Stimulated activated CD8-positive, alpha-beta memory T cell treated with anti-CD3 and anti-CD28 coated beads, Interleukin-4, amount 100 ng/mL, for 48 hours (primary cell): Measurements from ENCODE around the gene PHOX2B.
"Not testable (repeated sequence)": the region's sequence is repeated elsewhere in the genome, so short reads cannot be mapped to it uniquely, and the experiment has no call there.

Source experiments
- DNase-seq: peaks from one replicate; pipeline ENCODE4 v3.0.0-alpha.2; 2020

Gene PHOX2B

DNA sequence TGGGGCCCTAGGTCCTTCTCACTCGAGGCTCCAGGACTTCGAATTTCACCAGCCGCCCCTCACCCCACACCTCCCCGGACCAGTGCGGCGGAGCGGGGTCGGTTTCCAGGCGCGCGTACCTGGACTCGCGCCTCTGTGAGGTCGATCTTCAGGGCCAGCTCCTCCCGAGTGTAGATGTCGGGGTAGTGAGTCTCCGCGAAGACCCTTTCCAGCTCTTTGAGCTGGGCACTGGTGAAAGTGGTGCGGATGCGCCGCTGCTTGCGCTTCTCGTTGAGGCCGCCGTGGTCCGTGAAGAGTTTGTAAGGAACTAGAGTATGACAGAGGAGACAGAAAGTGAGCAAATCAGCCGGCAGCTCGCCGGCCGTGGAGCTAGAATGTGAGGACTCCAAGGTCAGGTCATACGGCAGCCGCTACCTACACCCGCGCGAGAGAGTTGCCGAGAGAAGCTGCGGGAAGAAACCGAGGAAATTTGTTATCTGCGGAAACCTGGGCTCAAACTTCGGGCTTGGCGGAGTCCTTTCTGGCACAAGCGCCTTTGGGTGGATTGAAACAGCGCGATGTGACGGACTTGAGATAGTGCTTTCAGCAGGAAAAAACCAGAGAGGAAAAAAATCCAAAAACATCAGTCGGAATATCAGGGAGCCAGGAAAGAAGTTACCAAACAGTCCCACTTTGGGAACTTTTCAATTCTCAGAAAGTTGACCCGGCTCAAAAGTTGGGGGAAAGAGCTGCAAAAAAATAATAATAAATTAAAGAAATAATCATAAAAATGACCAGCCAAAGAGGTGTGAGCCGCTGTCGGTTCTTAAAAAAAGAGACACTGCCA, 1.1 kb downstream of the PHOX2B start:
- no peak for DNase-seq

DNA sequence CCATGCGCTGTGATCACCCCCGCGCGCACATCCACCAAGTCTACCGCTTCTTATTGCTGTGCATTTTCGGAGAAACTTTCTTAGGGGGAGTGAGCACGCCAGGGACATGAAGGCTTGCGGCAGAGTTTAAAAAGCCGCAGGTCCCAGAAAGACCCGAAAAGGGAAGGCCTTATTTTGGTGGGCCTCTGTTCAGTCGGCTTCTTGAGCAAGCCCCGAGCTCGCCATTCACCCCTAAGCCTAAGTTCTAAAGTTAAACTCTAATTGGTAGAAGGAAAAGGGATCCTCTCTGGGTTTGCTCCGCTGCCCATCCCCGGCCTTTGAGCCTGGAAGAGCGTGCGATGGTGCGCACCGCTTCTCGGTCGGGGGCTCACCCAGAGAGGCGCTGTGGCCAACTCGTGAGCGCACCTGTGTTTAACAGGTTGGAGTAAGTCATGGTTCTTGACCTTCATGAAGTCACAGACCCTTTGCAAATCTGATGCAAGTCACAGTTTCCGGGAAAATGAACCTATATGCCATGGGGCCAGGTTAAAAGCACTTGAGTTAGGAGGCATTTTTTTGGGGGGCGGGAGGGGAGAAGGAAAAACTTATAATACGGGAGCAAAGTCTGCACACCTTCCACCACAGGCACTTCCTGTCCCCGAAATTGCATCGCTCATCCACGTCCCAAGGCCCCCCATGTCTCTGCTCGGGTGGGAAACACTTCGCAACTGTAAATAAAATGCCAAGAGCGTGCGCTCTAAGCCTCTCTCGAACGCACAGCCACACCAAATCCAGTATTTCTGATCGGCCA, 1.9 kb downstream of the PHOX2B start:
- DNase-seq = no peak

DNA sequence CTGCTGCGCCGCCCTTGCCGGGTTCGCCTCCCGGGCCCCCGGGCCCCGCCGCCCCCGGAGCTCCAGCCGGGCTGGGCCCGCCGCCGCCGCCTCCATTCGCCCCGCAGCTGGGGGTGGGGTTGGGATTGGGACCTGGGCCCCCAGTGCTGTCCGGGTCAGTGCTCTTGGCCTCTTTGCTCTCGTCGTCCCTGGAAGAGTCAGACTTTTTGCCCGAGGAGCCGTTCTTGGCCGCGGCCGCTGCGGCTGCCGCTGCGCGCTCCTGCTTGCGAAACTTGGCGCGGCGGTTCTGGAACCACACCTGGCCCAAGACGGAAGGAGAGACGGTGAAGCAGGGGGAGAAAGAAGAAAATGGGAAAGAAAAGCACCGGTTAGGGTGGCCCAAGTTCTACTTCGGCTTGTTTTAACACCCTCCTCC, 2.5 kb downstream of the PHOX2B start:
- no peak for DNase-seq

DNA sequence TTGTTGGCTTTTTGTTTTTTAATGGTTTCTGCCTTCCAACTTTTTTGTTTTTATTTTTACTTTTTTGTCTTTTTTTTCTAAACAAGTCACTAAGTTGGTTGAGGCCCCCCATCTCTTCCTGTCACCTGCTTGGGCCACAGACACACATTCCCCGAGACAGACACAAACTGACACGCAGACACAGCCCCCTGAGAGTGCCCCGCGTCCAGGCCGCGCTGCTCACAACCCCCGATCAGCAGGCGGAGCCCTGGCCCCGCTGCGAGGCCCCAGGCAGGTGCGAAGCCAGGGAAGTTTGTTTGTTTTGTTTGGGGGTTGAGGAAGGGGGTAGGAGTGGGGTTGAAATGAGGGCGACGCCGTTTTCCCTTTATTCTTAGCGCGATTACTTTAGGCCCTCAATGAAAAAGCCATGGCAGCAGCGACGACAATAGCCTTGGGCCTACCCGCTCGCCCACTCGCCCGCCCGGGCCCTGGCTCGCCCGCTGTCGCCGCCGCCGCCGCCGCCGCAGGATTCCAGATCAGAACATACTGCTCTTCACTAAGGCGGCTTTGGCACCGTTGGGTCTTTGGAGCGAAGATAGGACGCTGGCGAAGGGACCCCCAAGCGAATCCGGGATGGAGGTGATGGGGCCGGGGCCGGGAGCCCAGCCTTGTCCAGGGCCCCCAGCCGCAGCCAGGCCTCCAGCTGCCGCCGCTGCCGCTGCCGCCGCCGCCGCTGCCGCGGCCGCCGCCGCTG, 3.1 kb downstream of the PHOX2B start:
- DNase-seq = no peak

DNA sequence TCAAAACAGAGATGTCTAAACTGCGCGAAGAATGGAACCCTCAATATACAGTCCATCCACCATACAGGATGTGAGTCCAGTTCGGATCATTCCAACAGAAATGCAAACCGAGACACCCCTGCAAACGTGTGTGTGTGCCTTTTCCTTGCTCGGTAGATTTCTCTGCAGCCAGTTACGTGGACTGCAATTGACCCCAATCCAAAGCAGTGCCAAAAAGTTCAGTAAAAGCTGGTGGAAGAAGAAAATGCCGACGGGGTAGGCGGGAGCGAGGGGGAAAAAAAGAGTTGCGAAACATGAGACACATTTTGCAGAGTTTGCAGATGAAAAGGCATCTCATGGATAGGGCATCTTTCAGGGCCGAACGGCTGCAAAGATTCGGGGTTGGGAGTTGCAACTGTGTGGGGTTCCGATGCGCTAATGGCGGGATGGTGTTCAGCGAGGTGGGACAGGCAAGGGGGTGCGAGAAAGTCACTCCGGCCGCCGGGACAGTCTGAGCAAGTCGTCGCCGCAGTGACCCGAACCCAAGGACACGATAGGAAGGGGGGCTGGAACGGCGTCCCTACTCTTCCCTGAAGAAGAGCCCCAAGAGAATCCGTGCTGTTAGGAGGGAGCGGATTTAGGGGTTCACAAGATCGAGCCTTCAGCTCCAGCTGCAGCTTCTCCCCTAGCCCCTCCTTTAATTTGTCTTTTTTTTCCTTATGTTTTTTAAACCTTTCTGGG, 3.8 kb downstream of the PHOX2B start:
- no peak for DNase-seq

DNA sequence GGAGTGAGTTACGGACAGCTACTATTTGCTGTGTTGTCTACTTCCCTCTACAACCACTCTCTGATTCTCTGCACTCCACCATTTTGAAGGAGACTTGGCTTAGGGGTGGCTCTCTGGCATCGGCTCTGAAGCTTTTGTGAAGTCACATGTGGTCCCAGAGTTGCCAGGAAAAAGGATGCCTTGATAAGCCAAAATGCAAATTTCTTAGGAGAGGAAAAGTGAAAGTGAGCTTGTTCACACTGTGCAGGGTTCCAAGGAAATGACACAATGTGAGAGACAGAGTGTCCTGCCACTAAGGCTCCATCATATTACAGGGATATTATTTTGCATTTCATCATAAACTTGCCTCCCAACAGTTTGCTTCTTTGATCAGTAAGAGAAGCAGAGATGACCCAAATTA, 7.2 kb downstream of the PHOX2B start:
- DNase-seq = no peak

DNA sequence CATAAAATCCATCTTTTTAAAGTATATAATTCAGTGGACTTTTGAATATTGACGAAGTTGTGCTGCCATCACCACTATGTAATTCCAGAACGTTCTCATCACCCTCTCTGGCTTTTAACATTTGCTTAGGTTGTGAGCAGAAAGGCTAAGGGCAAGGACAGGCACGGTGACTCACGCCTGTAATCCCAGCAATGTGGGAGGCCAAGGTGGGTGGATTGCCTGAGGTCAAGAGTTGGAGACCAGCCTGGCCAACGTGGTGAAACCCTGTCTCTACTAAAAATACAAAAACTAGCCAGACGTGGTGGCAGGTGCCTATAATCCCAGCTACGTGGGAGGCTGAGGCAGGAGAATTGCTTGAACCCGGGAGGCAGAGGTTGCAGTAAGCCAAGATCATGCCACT, 11.0 kb downstream of the PHOX2B start:
- DNase-seq = not testable (repeated sequence)

DNA sequence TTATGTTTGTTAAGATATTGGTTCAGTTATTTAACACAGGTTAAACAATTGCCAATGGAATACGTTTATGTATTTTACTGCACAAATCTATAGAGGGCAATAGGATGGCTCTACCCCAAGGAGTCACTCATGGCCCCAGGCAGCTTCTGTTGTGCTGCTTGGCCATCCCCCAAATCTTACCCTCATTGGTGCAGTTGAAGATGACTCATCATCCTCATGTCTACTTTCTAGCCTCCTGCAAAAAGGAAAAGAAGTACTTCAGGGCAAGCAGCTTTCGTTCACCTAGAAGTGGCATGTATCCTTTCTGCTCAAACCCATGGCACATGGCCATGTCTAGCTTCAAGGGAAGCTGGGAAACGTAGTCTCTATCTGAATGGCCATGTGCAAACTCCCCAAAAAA, 14.2 kb downstream of the PHOX2B start:
- no peak for DNase-seq

DNA sequence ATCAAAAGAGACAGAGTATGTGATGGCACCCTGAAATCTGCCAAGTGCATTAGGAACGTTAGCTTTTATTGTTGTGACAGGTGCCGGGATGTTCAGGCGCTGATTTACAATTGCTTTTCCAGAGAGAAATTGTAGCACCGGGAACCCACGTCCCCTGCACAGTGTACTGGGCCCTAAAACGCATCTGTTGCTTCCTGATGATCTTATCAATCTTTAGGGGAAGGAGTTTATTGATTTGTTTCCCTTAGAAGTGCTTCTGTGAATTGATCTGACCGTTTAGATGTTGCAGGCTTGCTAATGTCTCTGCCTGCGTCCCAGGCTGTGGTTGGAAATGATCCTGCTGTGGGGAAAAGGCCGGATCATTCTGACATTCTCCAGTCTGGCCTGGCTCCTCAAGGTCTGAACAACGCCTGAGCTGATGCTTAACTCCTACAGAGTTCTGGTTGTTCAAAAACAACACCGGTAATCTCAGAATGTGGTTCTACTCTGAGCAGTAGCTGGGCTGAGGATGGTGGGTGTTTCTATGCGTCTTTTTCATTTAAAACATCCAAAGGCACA, 16.9 kb downstream of the PHOX2B start:
- DNase-seq = no peak

DNA sequence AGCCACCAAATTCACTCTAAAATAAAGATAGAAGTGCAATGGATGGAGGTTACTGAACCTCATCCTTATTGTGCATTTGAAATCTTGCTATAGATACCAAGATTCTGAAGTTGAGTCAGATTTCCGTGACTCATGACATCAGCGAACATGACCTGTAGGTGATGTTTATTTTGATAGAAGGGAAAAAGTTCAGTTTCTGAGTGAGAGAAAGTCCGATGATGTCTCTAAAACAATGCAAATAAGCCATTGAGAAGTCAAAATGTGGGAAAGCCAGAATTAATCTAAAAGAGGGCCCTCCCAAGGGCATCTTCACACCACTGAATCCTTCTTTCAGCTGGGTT, 20.0 kb downstream of the PHOX2B start:
- no peak for DNase-seq

DNA sequence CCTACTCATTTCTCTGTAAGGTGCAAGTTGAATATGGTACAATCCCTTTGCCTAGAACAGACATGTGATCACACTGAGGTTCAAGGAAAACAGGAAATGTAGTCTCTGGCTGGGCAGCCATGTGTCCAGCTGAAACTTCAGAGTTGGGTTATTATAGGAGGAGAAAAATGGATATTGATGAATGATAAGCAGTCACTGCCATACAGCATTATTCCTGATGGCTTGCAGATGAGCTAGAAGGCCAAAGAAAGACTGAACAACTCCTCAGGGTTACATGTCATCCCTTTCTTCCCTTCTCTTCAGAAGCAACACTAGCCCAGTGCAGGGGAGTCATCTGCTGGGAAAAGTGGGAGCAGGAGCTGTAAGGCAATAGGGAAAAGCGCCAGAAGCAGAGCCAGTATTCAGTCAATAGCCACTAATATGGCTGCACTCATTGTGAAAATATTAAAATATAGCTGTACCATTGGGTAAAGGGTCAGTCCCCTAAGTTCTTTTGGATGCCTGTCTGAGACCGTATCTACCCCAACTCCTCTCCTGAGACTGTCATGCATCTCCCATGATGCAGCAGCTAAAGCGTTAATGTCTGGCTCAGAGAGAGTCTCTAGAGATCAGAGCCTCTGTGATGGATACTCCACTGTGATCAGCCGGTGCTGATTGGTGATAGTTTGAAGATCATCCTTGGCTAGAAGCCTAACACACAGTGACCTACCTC, 20.5 kb downstream of the PHOX2B start:
- DNase-seq = no peak

DNA sequence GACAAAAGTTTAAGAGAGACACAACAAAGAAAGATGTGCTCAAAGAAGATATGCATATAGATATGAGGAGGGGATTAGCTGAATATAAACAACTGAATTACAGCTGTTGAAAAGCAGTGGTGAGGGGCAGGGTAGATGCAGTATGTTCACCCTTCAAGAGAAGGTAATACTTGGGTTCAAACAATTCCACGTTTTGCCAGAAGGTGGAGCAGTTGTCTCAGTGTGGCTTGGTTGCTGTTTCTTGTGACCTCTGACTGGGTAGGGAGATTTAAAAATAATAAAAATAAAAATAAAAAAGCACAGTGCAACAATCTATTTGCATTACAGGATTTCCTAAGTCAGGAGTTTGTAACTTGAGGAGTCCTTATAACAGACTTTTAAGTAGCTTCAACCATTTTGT, 23.3 kb downstream of the PHOX2B start:
- DNase-seq = no peak

DNA sequence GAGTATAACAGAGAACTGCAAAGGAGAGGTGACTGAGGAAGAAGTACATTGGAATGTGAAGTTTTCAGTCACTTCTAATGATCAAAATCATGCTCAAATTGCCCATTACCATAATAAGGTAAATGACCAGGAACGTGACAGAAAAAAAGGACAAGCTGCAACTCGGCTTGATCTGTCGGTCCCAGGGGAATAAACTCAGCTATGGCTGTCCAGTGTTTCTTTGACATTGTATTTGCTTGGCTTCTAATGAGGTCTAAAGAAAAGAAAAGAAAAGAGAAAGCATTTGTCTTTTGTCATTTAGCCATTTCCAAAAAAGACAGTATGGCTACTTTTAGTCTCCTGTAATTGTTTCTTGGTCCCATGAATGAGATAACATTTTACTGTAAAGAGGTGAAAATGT, 25.2 kb downstream of the PHOX2B start:
- DNase-seq = no peak

DNA sequence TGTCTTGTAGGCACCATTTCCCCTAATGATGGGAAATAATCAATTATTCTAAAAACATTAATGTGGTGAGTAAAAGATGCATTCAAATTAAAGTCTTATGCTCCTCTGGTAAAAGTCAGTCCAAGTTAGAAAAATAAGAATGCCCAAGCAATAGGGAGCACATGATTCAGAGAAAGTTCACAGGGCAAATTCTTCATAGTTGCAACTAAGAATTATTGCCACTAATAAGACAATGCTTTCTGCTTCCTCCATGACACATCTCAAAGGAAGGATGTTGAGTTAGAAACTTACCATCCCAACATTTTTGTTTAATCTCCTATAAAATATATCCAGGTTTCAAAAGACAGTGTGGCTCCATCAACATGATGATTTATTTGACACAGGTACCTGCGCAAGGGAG, 26.3 kb downstream of the PHOX2B start:
- DNase-seq = no peak

DNA sequence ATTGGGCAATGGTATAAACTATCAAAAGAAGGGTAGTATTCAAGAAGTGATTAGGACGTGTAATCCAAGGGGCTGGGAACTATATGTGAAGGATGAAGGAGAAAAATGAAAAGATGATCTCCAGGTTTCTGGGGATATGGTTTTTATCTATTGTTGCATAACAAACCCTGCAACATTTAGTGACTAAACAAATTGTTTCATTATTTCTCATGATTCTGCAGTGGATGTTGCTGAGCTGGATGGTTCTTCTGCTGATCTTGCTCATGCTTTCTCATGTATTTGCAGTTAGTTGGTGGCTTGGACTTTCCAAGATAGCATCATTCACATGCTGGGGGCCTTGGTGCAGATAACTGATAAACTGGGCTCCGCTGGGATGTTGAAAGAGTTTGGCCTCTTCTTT, 29.1 kb downstream of the PHOX2B start:
- no peak for DNase-seq

DNA sequence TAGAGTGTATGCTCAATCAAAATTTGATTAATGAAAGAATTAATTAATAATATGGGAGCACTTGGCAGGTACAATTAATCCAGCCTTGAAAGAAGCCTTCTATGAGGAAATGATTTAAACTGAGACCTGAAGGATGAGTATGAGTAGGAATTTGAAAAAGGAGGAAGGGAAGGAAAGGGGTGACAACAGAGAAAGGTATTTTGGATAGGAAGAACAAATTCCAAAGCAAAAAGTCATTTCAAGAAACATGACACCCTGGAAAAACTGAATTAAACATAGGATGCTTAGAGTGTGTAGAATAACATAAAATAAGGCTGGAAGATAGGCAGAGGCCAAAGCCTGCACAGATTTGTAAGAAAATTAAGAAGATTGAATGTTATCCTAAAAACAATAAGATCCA, 29.6 kb downstream of the PHOX2B start:
- no peak for DNase-seq

DNA sequence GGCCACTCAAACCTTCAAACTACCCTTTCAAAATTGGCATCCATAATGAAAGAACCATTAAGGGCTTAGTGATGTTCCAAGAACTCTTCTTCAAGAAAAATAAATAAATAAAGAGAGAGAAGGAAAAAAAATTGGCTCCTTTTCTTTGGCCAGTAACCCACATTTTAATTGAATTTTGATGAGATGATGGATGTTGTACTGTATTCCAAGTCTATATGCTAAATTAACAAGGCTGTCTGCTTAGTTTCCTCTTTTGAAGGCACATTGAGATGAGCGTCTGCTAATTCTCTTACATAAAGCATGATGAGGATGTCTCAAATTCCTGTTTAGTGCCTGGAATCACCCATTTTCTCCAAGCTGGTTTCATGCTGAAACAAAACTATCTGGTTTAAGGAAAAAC, 33.4 kb downstream of the PHOX2B start:
- no peak for DNase-seq

DNA sequence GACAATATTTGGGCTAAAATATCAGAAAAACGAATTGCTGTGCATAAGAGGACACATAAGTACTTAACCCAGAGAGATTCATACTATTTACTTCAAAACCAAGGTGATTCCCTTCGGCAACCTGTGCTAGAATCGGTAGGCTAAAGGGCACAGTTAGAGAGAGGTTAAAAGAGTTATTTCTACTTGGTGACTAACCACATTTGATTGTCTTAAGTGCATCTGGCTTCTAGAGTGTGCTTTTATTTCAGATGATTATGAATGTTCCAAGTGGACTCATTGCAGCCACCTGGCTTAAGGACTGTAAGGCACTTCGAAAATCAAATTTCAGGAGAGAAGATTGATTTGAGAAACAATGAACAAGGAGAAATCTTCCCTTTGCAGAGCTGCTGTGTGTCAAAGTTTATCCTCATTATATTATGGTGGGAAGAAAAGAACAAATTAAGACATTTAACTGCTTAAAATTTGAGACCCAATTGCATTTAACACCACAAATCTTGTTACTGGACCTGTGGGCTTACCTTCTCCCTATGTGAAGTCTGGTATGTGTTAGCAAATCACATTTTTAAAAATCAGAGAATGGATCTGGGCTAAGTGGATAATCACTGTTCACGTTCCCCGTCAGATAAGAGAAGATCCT, 34.0 kb downstream of the PHOX2B start:
- no peak for DNase-seq

DNA sequence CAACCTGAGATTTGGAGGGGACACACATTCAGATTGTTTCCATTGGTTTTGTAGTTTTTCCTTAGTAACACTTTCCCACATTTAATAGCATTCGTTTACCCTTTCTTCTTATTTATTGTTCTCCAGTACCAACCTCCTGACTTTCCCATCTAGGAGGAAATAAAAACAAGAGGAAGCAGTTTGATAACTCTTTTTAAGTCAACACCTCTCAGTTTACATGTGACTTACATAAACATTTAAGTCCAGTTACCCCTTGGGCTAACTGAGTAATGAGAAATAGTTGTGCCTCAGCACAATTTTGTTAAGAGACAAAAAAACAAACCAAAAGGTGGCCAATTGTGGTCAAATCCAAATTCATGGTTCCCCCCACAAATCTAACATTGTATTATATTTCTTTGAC, 34.8 kb downstream of the PHOX2B start:
- DNase-seq = no peak

DNA sequence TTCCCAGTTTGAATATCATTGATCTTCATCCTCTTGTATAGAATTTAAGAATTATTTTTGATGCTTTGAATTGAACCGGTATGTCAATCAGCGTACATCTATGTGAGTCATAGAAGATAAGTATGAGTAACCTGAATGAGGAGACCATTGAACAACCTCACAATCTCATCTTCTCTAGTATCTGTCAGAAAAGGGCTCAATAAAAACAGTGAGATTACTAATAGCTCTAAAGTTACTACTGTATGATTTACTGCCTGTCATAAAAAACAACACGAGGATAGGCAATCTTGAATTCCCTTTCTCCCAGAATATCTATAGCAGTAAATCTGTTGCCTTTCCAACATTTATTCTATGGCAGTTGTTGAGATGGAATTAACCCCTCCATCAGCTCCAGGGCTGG, 36.1 kb downstream of the PHOX2B start:
- DNase-seq = no peak

DNA sequence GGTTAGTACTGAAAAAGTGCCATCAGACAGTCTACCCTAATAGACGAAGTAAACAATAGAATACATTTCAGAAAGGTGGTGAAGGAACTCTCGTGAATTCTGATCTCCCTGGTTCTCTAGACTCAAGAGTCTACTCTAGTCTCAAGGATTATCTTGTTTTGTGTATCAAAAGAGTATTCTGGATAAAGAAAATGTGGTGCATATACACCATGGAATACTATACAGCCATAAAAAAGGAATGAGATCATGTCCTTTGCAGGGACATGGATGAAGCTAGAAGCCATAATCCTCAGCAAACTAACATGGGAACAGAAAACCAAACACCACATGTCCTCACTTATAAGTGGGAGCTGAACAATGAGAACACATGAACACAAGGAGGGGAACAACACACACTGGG, 36.9 kb downstream of the PHOX2B start:
- not testable (repeated sequence) for DNase-seq
